Right lobe of liver (tissue), 4 donors: ENCODE data around the gene SCNN1A.

Experiments used
- CTCF ChIP-seq, 4 donors: fragments of 200-600 bp in 3 of 4; fragments of 450-650 bp in 1 of 4; IDR thresholded peaks; one replicate each; pipeline versions ENCODE4 v1.5.1 to v1.8.0; 2016 to 2022; ENCODE audit warnings: antibody characterized with exemption in 4 of 4, mild to moderate bottlenecking in 2 of 4
- POLR2A ChIP-seq: fragments of 450-650 bp; IDR thresholded peaks from one replicate; pipeline ENCODE4 v1.6.1; 2017; ENCODE audit warnings: antibody characterized with exemption, mild to moderate bottlenecking
- donor health status: DM: no; HTN: no; CAD: no.
- donor health status: DM: no; HTN: no; CAD: no.
- donor health status: DM: no; HTN: yes; CAD: no.

GRCh38 chr12:6384499-6385436 lies 9.4 kb upstream of the SCNN1A start:
- TF ChIP-seq CTCF (IDR thresholded peaks at IDR 0.05) (no peak), POLR2A (peak; percentile 52)
